Hepatocyte (in vitro differentiated cells): Measurements from ENCODE around the gene NDUFB7. TPM values are rescaled to one million over a fixed set of nuclear protein-coding genes. Genes with fewer than 3 reads are reported as not detected.

Experiments
- DNase-seq: peaks from one replicate; pipeline ENCODE4 v3.0.0-alpha.2; 2016; ENCODE audit warnings: low spot score
- H2AFZ ChIP-seq: fragments of 200-600 bp; sonication (generic); 2 replicates; pipeline ENCODE4 v1.6.0; 2016; ENCODE audit warnings: antibody characterized with exemption, mild to moderate bottlenecking
- H3K27ac ChIP-seq: fragments of 200-600 bp; sonication (generic); 2 replicates; pipeline ENCODE4 v1.5.1; 2016; ENCODE audit warnings: mild to moderate bottlenecking
- H3K27me3 ChIP-seq: fragments of 200-600 bp; sonication (generic); 2 replicates; pipeline ENCODE4 v1.6.1; 2016
- H3K36me3 ChIP-seq: fragments of 200-600 bp; sonication (generic); replicated peaks from 2 replicates; pipeline ENCODE4 v1.5.1; 2016; ENCODE audit warnings: low read depth; ENCODE audit not compliant: insufficient read depth
- H3K4me1 ChIP-seq: fragments of 200-600 bp; sonication (generic); 2 replicates; pipeline ENCODE4 v1.5.1; 2016; ENCODE audit warnings: mild to moderate bottlenecking, moderate library complexity; ENCODE audit not compliant: insufficient read depth
- H3K4me2 ChIP-seq: fragments of 200-600 bp; sonication (generic); 2 replicates; pipeline ENCODE4 v1.6.0; 2016
- H3K4me3 ChIP-seq: fragments of 200-600 bp; sonication (generic); 2 replicates; pipeline ENCODE4 v1.5.1; 2016; ENCODE audit warnings: mild to moderate bottlenecking
- H3K79me2 ChIP-seq: fragments of 200-600 bp; sonication (generic); 2 replicates; pipeline ENCODE4 v1.6.0; 2017; ENCODE audit warnings: mild to moderate bottlenecking
- H3K9me2 ChIP-seq: fragments of 200-600 bp; sonication (generic); replicated peaks from 2 replicates; pipeline ENCODE4 v1.6.0; 2017; ENCODE audit warnings: mild to moderate bottlenecking; ENCODE audit not compliant: insufficient read depth
- H3K9me3 ChIP-seq: fragments of 200-600 bp; sonication (generic); 2 replicates; pipeline ENCODE4 v1.5.1; 2016; ENCODE audit warnings: low read depth, mild to moderate bottlenecking
- H4K20me1 ChIP-seq: fragments of 200-600 bp; sonication (generic); 2 replicates; pipeline ENCODE4 v1.6.0; 2016; ENCODE audit warnings: mild to moderate bottlenecking; ENCODE audit not compliant: insufficient read depth, poor library complexity, severe bottlenecking
- EZH2 ChIP-seq: fragments of 200-600 bp; sonication (generic); IDR thresholded peaks from 2 replicates; pipeline ENCODE4 v1.6.1; 2016; ENCODE audit warnings: antibody characterized with exemption, mild to moderate bottlenecking, borderline replicate concordance
- EZH2phosphoT487 ChIP-seq: fragments of 200-600 bp; sonication (generic); IDR thresholded peaks from one replicate; pipeline ENCODE4 v1.6.1; 2018; ENCODE audit warnings: antibody characterized with exemption, mild to moderate bottlenecking, low read depth, moderate library complexity; ENCODE audit not compliant: unreplicated experiment, severe bottlenecking
- WGBS: methylation state at CpG from one replicate; pipeline ENCODE4 v1.1.6; 2016; ENCODE audit warnings: low lambda C conversion rate; ENCODE audit errors: missing lambda C conversion rate; 5-methylcytosine and 5-hydroxymethylcytosine counted together
- polyA plus RNA-seq: library from polyadenylated mRNA; unstranded; fragments of >200 nt; fragmentation: Nextera tagmentation; extraction: Ambion mirVana; gene quantifications from 2 replicates; pipeline ENCODE4 v1.2.1, GENCODE V29; 2016
- total RNA-seq: library from RNA; depleted of rRNA; stranded (reverse); fragments of >200 nt; gene quantifications from 2 replicates; pipeline ENCODE4 v1.2.3, GENCODE V29; 2014
- TF ChIP-seq, protein P1 (sequence below): fragments of 200-600 bp; sonication (generic); IDR thresholded peaks from 2 replicates; pipeline ENCODE4 v1.5.1; 2016; ENCODE audit warnings: antibody characterized with exemption, mild to moderate bottlenecking; ENCODE audit not compliant: poor library complexity

Gene NDUFB7
- total and polyA plus RNA-seq, 2 experiments from 2014 or later = 201 to 354 TPM

DNA sequence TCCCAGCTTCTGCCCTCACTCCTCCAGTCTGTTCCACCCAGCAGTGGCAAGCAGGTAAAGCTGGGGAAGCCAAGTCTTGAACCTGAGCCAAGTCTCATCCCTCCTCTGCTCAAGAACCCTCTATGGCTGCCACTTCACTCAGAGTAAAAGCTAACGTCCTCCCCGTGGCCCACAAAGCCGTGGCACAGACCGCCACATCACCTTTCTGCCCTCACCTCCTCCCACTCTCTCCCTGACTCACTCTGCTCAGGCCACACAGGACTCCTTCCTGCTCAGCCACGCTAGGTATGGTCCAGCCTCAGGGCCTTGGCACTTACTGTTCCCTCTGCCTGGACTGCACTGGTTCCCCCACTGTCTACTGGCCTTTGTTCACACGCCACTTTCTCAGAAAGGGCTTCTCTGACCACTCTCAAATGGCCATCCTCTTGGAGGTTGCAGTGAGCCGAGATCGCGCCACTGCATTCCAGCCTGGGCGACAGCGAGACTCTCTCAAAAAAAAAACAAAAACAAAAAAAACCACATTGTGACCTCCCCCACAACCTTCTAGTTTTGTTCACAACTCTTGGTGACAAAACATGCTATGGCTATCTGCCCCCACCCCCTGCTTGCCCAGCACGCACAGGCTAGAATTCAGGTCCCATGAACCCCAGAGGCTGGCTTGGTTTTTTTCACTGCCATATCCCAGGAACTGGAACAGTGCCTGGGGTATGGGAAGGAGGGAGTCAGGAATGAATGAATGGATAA, 15.8 kb downstream of the NDUFB7 start:
- Histone ChIP-seq H3K9me3 (no peaks in the 10 kb centered on the region), H3K79me2 (peaks cover 86% of the 10 kb centered on the region), H3K36me3 (no peaks in the 10 kb centered on the region), H3K27me3 (no peaks in the 10 kb centered on the region), H3K27ac (no peak overlapping the region), H4K20me1 (peaks cover 2% of the 10 kb centered on the region), H3K4me2 (peak overlapping the region; percentile 66), H3K4me3 (no peak overlapping the region), H2AFZ (no peak overlapping the region), H3K9me2 (no peaks in the 10 kb centered on the region), H3K4me1 (peaks cover 27% of the 10 kb centered on the region)
- 88% methylated on average over 12 of the region's 12 CpGs for WGBS
- DNase-seq = no peak
- TF ChIP-seq EZH2 = no peak
- TF ChIP-seq EZH2phosphoT487 = no peak
- TF ChIP-seq, protein P1, sequence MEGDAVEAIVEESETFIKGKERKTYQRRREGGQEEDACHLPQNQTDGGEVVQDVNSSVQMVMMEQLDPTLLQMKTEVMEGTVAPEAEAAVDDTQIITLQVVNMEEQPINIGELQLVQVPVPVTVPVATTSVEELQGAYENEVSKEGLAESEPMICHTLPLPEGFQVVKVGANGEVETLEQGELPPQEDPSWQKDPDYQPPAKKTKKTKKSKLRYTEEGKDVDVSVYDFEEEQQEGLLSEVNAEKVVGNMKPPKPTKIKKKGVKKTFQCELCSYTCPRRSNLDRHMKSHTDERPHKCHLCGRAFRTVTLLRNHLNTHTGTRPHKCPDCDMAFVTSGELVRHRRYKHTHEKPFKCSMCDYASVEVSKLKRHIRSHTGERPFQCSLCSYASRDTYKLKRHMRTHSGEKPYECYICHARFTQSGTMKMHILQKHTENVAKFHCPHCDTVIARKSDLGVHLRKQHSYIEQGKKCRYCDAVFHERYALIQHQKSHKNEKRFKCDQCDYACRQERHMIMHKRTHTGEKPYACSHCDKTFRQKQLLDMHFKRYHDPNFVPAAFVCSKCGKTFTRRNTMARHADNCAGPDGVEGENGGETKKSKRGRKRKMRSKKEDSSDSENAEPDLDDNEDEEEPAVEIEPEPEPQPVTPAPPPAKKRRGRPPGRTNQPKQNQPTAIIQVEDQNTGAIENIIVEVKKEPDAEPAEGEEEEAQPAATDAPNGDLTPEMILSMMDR = no peak

DNA sequence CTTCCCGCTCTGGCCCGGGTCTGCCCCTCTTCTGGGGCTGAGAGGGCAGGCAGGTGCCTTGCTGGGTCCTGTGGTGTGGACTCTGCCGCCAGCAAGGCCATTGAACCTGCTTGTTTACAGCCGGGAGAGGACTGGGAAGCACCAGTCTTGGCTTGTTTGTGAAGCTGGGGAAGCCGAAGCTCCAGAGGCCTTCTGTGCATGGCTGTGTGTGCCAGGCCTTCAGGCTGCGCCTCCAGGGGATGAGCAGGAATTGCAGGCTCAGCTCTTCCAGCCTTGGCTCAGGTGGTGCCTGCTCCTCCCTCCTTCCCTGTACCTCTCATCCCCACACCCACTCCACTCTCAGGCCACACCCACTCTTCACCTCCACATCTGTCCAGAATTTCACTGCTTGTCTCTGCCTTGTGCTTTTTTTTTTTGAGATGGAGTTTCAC, 17.5 kb downstream of the NDUFB7 start:
- Histone ChIP-seq H3K4me3 (no peak overlapping the region), H3K9me2 (no peaks in the 10 kb centered on the region), H3K27ac (peak overlapping the region; percentile 43), H3K27me3 (no peaks in the 10 kb centered on the region), H4K20me1 (no peaks in the 10 kb centered on the region), H3K79me2 (peaks cover 80% of the 10 kb centered on the region), H3K4me2 (no peak overlapping the region), H3K36me3 (no peaks in the 10 kb centered on the region), H3K4me1 (peaks cover 39% of the 10 kb centered on the region), H3K9me3 (no peaks in the 10 kb centered on the region), H2AFZ (no peak overlapping the region)
- WGBS = 70% methylated on average over 5 of the region's 6 CpGs
- peak; percentile 61 for DNase-seq
- TF ChIP-seq EZH2 = no peak
- TF ChIP-seq, protein P1 = no peak

DNA sequence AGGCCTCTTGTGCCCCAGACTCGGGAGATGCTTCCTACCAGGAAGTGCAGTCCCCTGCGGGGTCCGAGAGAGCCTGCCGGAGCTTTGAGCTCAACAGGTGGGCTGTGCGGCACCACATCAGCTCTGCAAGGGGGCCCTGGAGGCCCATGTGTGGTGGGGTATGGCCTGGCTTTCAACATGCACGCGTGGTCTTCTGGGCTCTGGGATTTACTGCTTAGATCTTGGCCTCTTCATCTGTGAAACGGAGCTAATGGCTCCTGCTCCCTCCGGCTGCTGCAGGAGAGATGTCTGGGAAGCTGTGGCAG, 18.0 kb downstream of the NDUFB7 start:
- 75% methylated on average over 9 of the region's 9 CpGs for WGBS
- no peak overlapping the region for H2AFZ ChIP-seq
- DNase-seq = no peak
- no peaks in the 10 kb centered on the region for H3K27me3 ChIP-seq
- no peaks in the 10 kb centered on the region for H3K9me2 ChIP-seq
- H3K79me2 ChIP-seq = peaks cover 80% of the 10 kb centered on the region
- H3K9me3 ChIP-seq = no peaks in the 10 kb centered on the region
- peak overlapping the region; percentile 43 for H3K27ac ChIP-seq
- no peaks in the 10 kb centered on the region for H4K20me1 ChIP-seq
- H3K4me3 ChIP-seq = no peak overlapping the region
- TF ChIP-seq EZH2 (no peak), EZH2phosphoT487 (no peak)
- TF ChIP-seq, protein P1 = no peak
- no peak overlapping the region for H3K4me2 ChIP-seq
- H3K4me1 ChIP-seq = peaks cover 39% of the 10 kb centered on the region
- H3K36me3 ChIP-seq = no peaks in the 10 kb centered on the region
